Purkinje cell (primary cell): ENCODE measurements around the gene LAMB4. TPM values are rescaled to one million over a fixed set of nuclear protein-coding genes. Genes with fewer than 3 reads are reported as not detected.

Experiments
- polyA plus RNA-seq: library from polyadenylated mRNA; unstranded; fragments of >200 nt; fragmentation: Nextera tagmentation; gene quantifications from 2 replicates; pipeline ENCODE4 v1.2.1, GENCODE V29; 2014

Gene LAMB4, protein sequence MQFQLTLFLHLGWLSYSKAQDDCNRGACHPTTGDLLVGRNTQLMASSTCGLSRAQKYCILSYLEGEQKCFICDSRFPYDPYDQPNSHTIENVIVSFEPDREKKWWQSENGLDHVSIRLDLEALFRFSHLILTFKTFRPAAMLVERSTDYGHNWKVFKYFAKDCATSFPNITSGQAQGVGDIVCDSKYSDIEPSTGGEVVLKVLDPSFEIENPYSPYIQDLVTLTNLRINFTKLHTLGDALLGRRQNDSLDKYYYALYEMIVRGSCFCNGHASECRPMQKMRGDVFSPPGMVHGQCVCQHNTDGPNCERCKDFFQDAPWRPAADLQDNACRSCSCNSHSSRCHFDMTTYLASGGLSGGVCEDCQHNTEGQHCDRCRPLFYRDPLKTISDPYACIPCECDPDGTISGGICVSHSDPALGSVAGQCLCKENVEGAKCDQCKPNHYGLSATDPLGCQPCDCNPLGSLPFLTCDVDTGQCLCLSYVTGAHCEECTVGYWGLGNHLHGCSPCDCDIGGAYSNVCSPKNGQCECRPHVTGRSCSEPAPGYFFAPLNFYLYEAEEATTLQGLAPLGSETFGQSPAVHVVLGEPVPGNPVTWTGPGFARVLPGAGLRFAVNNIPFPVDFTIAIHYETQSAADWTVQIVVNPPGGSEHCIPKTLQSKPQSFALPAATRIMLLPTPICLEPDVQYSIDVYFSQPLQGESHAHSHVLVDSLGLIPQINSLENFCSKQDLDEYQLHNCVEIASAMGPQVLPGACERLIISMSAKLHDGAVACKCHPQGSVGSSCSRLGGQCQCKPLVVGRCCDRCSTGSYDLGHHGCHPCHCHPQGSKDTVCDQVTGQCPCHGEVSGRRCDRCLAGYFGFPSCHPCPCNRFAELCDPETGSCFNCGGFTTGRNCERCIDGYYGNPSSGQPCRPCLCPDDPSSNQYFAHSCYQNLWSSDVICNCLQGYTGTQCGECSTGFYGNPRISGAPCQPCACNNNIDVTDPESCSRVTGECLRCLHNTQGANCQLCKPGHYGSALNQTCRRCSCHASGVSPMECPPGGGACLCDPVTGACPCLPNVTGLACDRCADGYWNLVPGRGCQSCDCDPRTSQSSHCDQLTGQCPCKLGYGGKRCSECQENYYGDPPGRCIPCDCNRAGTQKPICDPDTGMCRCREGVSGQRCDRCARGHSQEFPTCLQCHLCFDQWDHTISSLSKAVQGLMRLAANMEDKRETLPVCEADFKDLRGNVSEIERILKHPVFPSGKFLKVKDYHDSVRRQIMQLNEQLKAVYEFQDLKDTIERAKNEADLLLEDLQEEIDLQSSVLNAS (N-terminal part only)
- not detected in 2 replicates for polyA plus RNA-seq

DNA sequence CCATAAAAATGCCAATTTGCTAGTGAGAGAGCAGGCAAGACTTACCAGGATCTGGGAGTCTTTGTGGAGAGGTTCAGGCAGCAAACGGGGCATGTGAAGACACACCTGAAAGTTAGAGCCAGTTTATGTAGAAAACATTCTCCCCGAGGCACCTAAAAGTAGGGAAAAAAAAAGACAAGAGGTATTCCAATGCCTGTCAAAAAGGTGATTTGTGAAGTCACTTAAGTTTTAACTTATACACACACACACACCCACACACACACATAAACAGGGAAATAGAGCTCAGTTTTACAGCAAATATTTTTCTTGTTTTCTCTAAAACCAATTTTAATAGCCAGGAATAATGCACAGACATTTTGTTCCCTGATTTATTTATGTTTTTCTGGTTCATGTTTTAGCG, at the start of gene LAMB4:
Gene LAMB4, minus strand, starts transcription at position 101 of the 400 bp plus-strand sequence. CDS start 7,197 bp downstream, outside the sequence.

DNA sequence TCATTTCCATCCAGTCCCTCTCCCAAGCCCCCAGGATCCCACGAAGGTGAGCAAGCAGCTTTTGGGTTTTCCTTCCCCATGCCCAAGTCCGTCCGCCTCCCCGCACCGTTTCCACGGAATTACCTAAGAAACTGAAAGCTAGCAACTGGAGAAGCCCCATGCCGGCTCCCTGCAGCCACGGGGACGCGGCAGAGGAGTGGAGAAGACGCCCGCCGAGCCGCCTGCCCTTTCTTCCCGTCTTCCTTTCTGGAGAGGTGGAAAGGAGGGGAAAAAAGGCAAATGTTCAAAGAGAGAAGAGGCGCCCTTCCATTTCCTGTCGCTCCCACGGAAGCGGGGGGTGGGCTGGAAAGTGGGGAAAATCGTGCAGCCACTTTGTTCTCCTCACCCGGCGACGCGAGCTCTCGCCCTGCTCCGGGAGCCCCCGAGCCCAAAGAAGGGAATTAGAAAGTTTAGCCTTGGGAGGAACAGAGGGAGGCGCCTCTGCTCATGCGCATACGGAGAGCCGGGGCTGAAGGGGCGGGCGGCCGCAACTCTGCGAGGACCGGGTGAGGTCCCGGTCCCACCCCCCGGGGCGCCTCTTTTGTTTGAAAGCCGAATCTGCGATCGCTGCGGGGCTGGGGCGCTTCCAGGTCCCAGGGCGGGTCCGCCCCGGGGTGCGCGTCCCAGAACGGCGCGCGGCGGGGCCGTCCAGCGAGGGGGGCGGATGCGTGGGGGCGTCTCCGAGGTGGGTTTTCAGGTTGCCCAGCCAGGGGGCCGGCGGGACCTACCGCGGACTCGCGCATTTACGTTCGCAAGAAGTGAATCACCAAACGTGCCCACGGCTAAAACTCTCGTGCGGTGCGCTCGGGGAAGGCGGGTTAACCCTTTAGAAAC, 127.2 kb downstream of the LAMB4 start, which contains the start of gene LAMB1:
Gene LAMB1, minus strand, starts transcription at position 436 of the 873 bp plus-strand sequence. Its CDS starts 276 bp downstream, at position 160.

Other genes starting within 250 kb of the LAMB4 start
- gene DLD, start 239.2 kb downstream of the LAMB4 start, polyA plus RNA-seq = 165 and 232 TPM in 2 replicates
- 28.9 and 42.0 TPM in 2 replicates for gene LAMB1, start 127.2 kb downstream of the LAMB4 start, polyA plus RNA-seq